HG03045 (cell line): ENCODE measurements around the gene AMT.
"Not testable (repeated sequence)": the region's sequence is repeated elsewhere in the genome, so short reads cannot be mapped to it uniquely, and the experiment has no call there.

ENCODE experiments used
- ATAC-seq: cut with Tn5 transposase; IDR thresholded peaks from one replicate; pipeline ENCODE4 v1.9.1; 2021; ENCODE audit warnings: mild to moderate bottlenecking, moderate library complexity; ENCODE audit not compliant: unreplicated experiment

Gene AMT

GRCh38 chr3:49427586-49427985 lies 5.3 kb upstream of the AMT start:
- ATAC-seq = no peak

GRCh38 chr3:49424816-49425215 lies 2.5 kb upstream of the AMT start:
- ATAC-seq = no peak

- no peak for ATAC-seq
These were observed 339 bp downstream of the AMT start for GRCh38 chr3:49421890-49422378.

- ATAC-seq = no peak
These were observed 4.7 kb downstream of the AMT start for GRCh38 chr3:49417516-49418120.

GRCh38 chr3:49416867-49417266 lies 5.4 kb downstream of the AMT start:
- ATAC-seq = no peak

GRCh38 chr3:49415931-49416601 lies 6.2 kb downstream of the AMT start:
- ATAC-seq = no peak

- ATAC-seq = no peak
These were observed 7.5 kb downstream of the AMT start for GRCh38 chr3:49414753-49415152.

- no peak for ATAC-seq
These were observed 8.9 kb downstream of the AMT start for GRCh38 chr3:49413338-49413734.

GRCh38 chr3:49412632-49413337 lies 9.5 kb downstream of the AMT start:
- no peak for ATAC-seq

GRCh38 chr3:49411968-49412631 lies 10.2 kb downstream of the AMT start, which contains the start of the genes RHOA and TCTA:
TSS of gene RHOA (minus strand) at chr3:49411976. CDS start at chr3:49375589, 36,387 bp downstream.
TSS of gene TCTA (plus strand) at chr3:49412423. CDS start at chr3:49412427, 4 bp downstream.
- peak; percentile 79 for ATAC-seq

GRCh38 chr3:49411535-49411967 lies 10.7 kb downstream of the AMT start:
- ATAC-seq = peak; percentile 31

GRCh38 chr3:49410846-49411534 lies 11.3 kb downstream of the AMT start:
- no peak for ATAC-seq

- no peak for ATAC-seq
These were observed 12.0 kb downstream of the AMT start for GRCh38 chr3:49410066-49410845.

GRCh38 chr3:49406571-49407565 lies 15.4 kb downstream of the AMT start:
- no peak for ATAC-seq

- not testable (repeated sequence) for ATAC-seq
These were observed 16.7 kb downstream of the AMT start for GRCh38 chr3:49405570-49405969.

- no peak for ATAC-seq
These were observed 18.4 kb downstream of the AMT start for GRCh38 chr3:49403891-49404290.

- ATAC-seq = no peak
These were observed 20.5 kb downstream of the AMT start for GRCh38 chr3:49401766-49402165.

- ATAC-seq = no peak
These were observed 22.8 kb downstream of the AMT start for GRCh38 chr3:49399461-49399860.

GRCh38 chr3:49397470-49397869 lies 24.8 kb downstream of the AMT start:
- ATAC-seq = no peak
